ENCODE results near the gene ABCG1. TPM values are rescaled to one million over a fixed set of nuclear protein-coding genes. Genes with fewer than 3 reads are reported as not detected.

ABCG1 gene
- polyA plus RNA-seq, 2 of the 4 experiments (the other 2 are of a cell fraction): 2.3 to 5.1 TPM

DNA sequence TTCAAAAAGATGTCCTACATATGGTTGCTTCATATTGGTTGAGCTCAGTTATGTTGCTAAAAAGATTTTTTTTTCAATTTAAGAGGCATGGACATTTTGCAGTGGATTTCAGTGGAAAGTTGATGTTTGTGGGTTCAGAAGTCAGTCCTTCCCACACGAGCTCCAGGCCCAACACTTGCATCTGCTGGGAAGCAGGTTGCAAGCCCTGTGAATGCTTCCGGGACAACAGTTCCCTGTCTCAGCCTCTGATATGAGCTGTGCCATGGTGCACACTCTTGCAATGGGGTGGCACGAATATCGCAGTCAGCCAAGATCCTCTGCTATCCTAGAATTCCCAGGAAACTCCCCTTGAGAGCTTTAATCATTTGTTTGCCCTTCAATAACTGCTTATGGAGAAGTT lies 30.3 kb upstream of the ABCG1 start:
- ATAC-seq: no peak
- Histone ChIP-seq H3K4me2 (no peak overlapping the region), H3K4me3 (no peak overlapping the region), H3K27ac (no peak overlapping the region), H3K4me1 (no peaks in the 10 kb centered on the region), H3K9me3 (no peaks in the 10 kb centered on the region)
- no peak for DNase-seq (ENCODE audit: low read depth in 1 of 2, low spot score in 1 of 2)
- ChIA-PET CTCF (interaction anchor here (1.8 kb wide), 1 partner anchor 43 kb away, joined by 6 read pairs; no protein-coding TSS in a partner anchor), POLR2A (no interaction called here)
- FAIRE-seq: no peak
- WGBS (ENCODE audit: missing lambda C conversion rate): 50% methylated on average over 4 of the region's 4 CpGs
- TF ChIP-seq CHD2 (IDR thresholded peaks at IDR 0.05; ENCODE audit: low read length, partially characterized antibody) (no peak), CBX8 (IDR thresholded peaks at IDR 0.05) (no peak), ATOH8 (CRISPR knock-in tag; IDR thresholded peaks at IDR 0.05; ENCODE audit: low read depth) (no peak), RCOR1 (IDR thresholded peaks at IDR 0.05; ENCODE audit: low read depth, low read length) (no peak), HOXA7 (CRISPR knock-in tag; IDR thresholded peaks at IDR 0.05) (no peak), FOXS1 (CRISPR knock-in tag; IDR thresholded peaks at IDR 0.05) (no peak), FOSB (CRISPR knock-in tag; IDR thresholded peaks at IDR 0.05) (no peak), RNF2 (IDR thresholded peaks at IDR 0.05; ENCODE audit: borderline replicate concordance, low read depth) (no peak)
- TF ChIP-seq, protein P1, sequence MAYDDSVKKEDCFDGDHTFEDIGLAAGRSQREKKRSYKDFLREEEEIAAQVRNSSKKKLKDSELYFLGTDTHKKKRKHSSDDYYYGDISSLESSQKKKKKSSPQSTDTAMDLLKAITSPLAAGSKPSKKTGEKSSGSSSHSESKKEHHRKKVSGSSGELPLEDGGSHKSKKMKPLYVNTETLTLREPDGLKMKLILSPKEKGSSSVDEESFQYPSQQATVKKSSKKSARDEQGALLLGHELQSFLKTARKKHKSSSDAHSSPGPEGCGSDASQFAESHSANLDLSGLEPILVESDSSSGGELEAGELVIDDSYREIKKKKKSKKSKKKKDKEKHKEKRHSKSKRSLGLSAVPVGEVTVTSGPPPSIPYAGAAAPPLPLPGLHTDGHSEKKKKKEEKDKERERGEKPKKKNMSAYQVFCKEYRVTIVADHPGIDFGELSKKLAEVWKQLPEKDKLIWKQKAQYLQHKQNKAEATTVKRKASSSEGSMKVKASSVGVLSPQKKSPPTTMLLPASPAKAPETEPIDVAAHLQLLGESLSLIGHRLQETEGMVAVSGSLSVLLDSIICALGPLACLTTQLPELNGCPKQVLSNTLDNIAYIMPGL (CRISPR knock-in tag; IDR thresholded peaks at IDR 0.05; ENCODE audit: borderline replicate concordance): no peak

DNA sequence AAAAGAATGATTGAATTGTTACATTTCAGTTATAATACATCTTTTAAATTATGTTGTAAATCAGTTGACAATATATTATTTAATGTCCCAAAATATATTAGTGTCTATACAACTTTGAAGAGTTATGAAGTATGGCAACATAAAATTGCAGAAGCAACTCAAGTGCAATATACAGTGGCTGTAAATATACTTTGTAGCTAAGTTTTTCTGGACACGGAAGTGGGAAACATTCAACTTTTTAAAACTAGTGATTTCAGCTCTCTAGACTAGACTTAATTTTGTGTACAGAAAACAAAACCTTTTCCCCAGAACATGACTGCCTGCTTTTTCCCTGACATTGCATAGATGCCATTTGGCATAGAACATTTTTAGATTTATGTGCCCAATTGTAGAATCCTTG lies 29.5 kb upstream of the ABCG1 start:
- H3K9me3 ChIP-seq: no peaks in the 10 kb centered on the region
- H3K4me2 ChIP-seq: no peak overlapping the region
- no peak overlapping the region for H3K4me3 ChIP-seq
- POLR2A ChIA-PET: no interaction called here
- WGBS (ENCODE audit: missing lambda C conversion rate): 84% methylated on average over 1 of the region's 1 CpG
- H3K4me1 ChIP-seq: no peaks in the 10 kb centered on the region; the same call in 2 of the 3 replicates
- ATAC-seq: no peak
- no peak for DNase-seq (ENCODE audit: low read depth in 1 of 2, low spot score in 1 of 2)
- no peak for FAIRE-seq
- H3K27ac ChIP-seq: no peak overlapping the region
- no peak for TF ChIP-seq GATA3 (IDR thresholded peaks at IDR 0.05; ENCODE audit: borderline replicate concordance)
- CTCF ChIA-PET: interaction anchor here (1.1 kb wide), 1 partner anchor 30 kb away, joined by 3 read pairs; no protein-coding TSS in a partner anchor

DNA sequence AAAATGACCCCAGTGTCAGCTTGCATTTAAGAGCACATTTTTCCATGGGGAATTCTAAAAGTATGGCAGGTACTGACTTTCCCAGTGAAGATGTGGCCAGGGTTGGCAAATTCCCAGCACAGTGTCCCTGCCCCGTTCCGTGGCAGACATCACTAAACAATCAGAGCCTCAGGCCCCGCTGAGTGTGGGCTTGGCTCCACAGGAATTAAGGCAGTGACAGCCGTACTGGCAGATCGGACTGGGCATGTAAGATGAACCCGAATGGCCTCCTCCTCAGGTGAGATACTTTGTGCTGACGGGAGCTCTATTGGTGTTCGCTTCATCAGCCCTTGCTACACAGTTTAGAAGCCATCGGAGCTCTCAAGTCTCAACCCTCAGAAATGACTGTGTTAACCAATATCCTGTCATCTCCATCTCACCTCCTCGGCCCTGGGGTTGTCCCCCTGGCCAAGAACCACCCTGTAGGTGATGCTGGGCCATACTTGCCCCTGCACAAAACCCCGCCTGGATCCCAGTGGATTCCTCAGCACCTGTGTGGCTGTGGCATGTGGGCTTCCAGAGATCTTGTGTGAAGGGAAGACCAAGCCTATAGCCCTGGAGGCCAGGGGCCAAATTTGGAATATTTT lies 29.0 kb upstream of the ABCG1 start:
- no peak overlapping the region for H3K4me2 ChIP-seq
- 59% methylated on average over 10 of the region's 11 CpGs for WGBS (ENCODE audit: missing lambda C conversion rate)
- H3K27ac ChIP-seq: no peak overlapping the region
- ATAC-seq: no peak
- no peak overlapping the region for H3K4me3 ChIP-seq
- no peak for DNase-seq (ENCODE audit: low read depth in 1 of 2, low spot score in 1 of 2)
- TF ChIP-seq, protein P1 (CRISPR knock-in tag; IDR thresholded peaks at IDR 0.05; ENCODE audit: borderline replicate concordance): no peak
- TF ChIP-seq RCOR1 (IDR thresholded peaks at IDR 0.05; ENCODE audit: low read depth, low read length) (no peak), CHD2 (IDR thresholded peaks at IDR 0.05; ENCODE audit: low read length, partially characterized antibody) (no peak), KDM5A (IDR thresholded peaks at IDR 0.05) (no peak), POLR2A (IDR thresholded peaks at IDR 0.05; ENCODE audit: low read length) (no peak), NR3C1 (IDR thresholded peaks at IDR 0.05) (no peak), RNF2 (IDR thresholded peaks at IDR 0.05; ENCODE audit: borderline replicate concordance, low read depth) (no peak), FOSB (CRISPR knock-in tag; IDR thresholded peaks at IDR 0.05) (no peak)
- TF ChIP-seq, protein P2, sequence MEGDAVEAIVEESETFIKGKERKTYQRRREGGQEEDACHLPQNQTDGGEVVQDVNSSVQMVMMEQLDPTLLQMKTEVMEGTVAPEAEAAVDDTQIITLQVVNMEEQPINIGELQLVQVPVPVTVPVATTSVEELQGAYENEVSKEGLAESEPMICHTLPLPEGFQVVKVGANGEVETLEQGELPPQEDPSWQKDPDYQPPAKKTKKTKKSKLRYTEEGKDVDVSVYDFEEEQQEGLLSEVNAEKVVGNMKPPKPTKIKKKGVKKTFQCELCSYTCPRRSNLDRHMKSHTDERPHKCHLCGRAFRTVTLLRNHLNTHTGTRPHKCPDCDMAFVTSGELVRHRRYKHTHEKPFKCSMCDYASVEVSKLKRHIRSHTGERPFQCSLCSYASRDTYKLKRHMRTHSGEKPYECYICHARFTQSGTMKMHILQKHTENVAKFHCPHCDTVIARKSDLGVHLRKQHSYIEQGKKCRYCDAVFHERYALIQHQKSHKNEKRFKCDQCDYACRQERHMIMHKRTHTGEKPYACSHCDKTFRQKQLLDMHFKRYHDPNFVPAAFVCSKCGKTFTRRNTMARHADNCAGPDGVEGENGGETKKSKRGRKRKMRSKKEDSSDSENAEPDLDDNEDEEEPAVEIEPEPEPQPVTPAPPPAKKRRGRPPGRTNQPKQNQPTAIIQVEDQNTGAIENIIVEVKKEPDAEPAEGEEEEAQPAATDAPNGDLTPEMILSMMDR (IDR thresholded peaks at IDR 0.05): no peak
- TF ChIP-seq, protein P3, sequence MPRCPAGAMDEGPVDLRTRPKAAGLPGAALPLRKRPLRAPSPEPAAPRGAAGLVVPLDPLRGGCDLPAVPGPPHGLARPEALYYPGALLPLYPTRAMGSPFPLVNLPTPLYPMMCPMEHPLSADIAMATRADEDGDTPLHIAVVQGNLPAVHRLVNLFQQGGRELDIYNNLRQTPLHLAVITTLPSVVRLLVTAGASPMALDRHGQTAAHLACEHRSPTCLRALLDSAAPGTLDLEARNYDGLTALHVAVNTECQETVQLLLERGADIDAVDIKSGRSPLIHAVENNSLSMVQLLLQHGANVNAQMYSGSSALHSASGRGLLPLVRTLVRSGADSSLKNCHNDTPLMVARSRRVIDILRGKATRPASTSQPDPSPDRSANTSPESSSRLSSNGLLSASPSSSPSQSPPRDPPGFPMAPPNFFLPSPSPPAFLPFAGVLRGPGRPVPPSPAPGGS (IDR thresholded peaks at IDR 0.05): no peak
- ChIA-PET CTCF (interaction anchor here (1.1 kb wide), 1 partner anchor 30 kb away, joined by 3 read pairs; no protein-coding TSS in a partner anchor), POLR2A (no interaction called here)
- no peak for FAIRE-seq
- peaks cover 5% of the 10 kb centered on the region; the same call in 1 of the 3 replicates for H3K4me1 ChIP-seq
- H3K9me3 ChIP-seq: no peaks in the 10 kb centered on the region
